GM21528 (cell line): ENCODE data around the gene NAV2.
A peak's percentile ranks its signal among the peaks of the same experiment; 100 is the strongest.

Source experiments
- ATAC-seq: cut with Tn5 transposase; IDR thresholded peaks from one replicate; pipeline ENCODE4 v1.9.1; 2021; ENCODE audit warnings: mild to moderate bottlenecking, moderate library complexity; ENCODE audit not compliant: unreplicated experiment, low FRiP score

NAV2 gene

GRCh38 chr11:19933801-19934488, 221.3 kb downstream of the NAV2 start:
- no peak for ATAC-seq

- no peak for ATAC-seq
Measured at GRCh38 chr11:19934828-19935259, 222.2 kb downstream of the NAV2 start.

- ATAC-seq = no peak
Measured at GRCh38 chr11:19935507-19935906, 222.9 kb downstream of the NAV2 start.

- ATAC-seq = no peak
Measured at GRCh38 chr11:19936461-19936860, 223.8 kb downstream of the NAV2 start.

- ATAC-seq = peak; percentile 65
Measured at GRCh38 chr11:19938169-19938856, 225.7 kb downstream of the NAV2 start.

GRCh38 chr11:19938866-19939265, 226.2 kb downstream of the NAV2 start:
- no peak for ATAC-seq

GRCh38 chr11:19939415-19939929, 226.8 kb downstream of the NAV2 start:
- ATAC-seq = no peak

GRCh38 chr11:19940831-19941230, 228.2 kb downstream of the NAV2 start:
- ATAC-seq = no peak

- ATAC-seq = no peak
Measured at GRCh38 chr11:19946681-19947080, 234.0 kb downstream of the NAV2 start.

GRCh38 chr11:19947537-19948114, 235.0 kb downstream of the NAV2 start:
- no peak for ATAC-seq

GRCh38 chr11:19949606-19950005, 237.0 kb downstream of the NAV2 start:
- ATAC-seq = no peak

GRCh38 chr11:19951558-19952115, 239.0 kb downstream of the NAV2 start:
- ATAC-seq = peak; percentile 90

GRCh38 chr11:19952116-19952605, 239.5 kb downstream of the NAV2 start:
- peak; percentile 12 for ATAC-seq

GRCh38 chr11:19952911-19953310, 240.3 kb downstream of the NAV2 start:
- ATAC-seq = no peak

- ATAC-seq = no peak
Measured at GRCh38 chr11:19953336-19953735, 240.7 kb downstream of the NAV2 start.

GRCh38 chr11:19953909-19954308, 241.3 kb downstream of the NAV2 start:
- ATAC-seq = no peak

- no peak for ATAC-seq
Measured at GRCh38 chr11:19954899-19955298, 242.3 kb downstream of the NAV2 start.

- ATAC-seq = no peak
Measured at GRCh38 chr11:19955660-19956059, 243.0 kb downstream of the NAV2 start.

GRCh38 chr11:19956228-19956627, 243.6 kb downstream of the NAV2 start:
- ATAC-seq = no peak

- ATAC-seq = no peak
Measured at GRCh38 chr11:19957294-19957943, 244.8 kb downstream of the NAV2 start.

GRCh38 chr11:19958204-19958603, 245.6 kb downstream of the NAV2 start:
- ATAC-seq = no peak
